Erythroblast (primary cell): ENCODE measurements around the gene ZG16B.

Experiments
- DNase-seq, 2 experiments: peaks; one replicate each; lab custom pipeline; 2025; lab: John Stamatoyannopoulos, UW
- GATA1 ChIP-seq: IDR thresholded peaks from 2 replicates; pipeline ENCODE4 v1.6.1; 2011; ENCODE audit warnings: low read depth, mild to moderate bottlenecking, control low read depth, low read length, moderate library complexity
- POLR2A ChIP-seq: IDR thresholded peaks from 2 replicates; pipeline ENCODE4 v1.6.1; 2011; ENCODE audit warnings: mild to moderate bottlenecking, low read length

The ZG16B gene

GRCh38 chr16:2852731-2853507 lies 22.8 kb downstream of the ZG16B start:
- TF ChIP-seq GATA1 (no peak), POLR2A (no peak)
- DNase-seq, result no peak

GRCh38 chr16:2853531-2854073 lies 23.5 kb downstream of the ZG16B start:
- DNase-seq, result no peak
- no peak for TF ChIP-seq GATA1

GRCh38 chr16:2854700-2855309 lies 24.7 kb downstream of the ZG16B start:
- TF ChIP-seq POLR2A, result no peak
- TF ChIP-seq GATA1, result no peak

GRCh38 chr16:2855536-2855935 lies 25.4 kb downstream of the ZG16B start:
- TF ChIP-seq POLR2A, result no peak
- no peak for TF ChIP-seq GATA1
- DNase-seq, result no peak

More at GRCh38 chr16:2854700-2855309, 24.7 kb downstream of the ZG16B start:
- DNase-seq, result peak; percentile 26 to 54

GRCh38 chr16:2856061-2856670 lies 26.1 kb downstream of the ZG16B start:
- DNase-seq, result peak in 1 of 2 experiments; percentile 37
- TF ChIP-seq GATA1, result no peak

GRCh38 chr16:2856686-2857450 lies 26.8 kb downstream of the ZG16B start:
- DNase-seq, result no peak
- TF ChIP-seq POLR2A (no peak), GATA1 (no peak)

- no peak for DNase-seq
- TF ChIP-seq POLR2A (no peak), GATA1 (no peak)
Observed at GRCh38 chr16:2857451-2858244, 27.5 kb downstream of the ZG16B start, which contains the start of gene PRSS22. PRSS22 (minus strand) TSS chr16:2858170; CDS start chr16:2858104, 66 bp downstream.

GRCh38 chr16:2858245-2859025 lies 28.3 kb downstream of the ZG16B start:
- no peak for DNase-seq
- TF ChIP-seq POLR2A, result no peak
- no peak for TF ChIP-seq GATA1

- no peak for TF ChIP-seq GATA1
- TF ChIP-seq POLR2A, result no peak
Observed at GRCh38 chr16:2859686-2860265, 29.7 kb downstream of the ZG16B start.

GRCh38 chr16:2860826-2861567 lies 30.9 kb downstream of the ZG16B start:
- peak in 1 of 2 experiments; percentile 29 for DNase-seq
- TF ChIP-seq POLR2A (no peak), GATA1 (no peak)

More at GRCh38 chr16:2859686-2860265, 29.7 kb downstream of the ZG16B start:
- DNase-seq, result no peak

- TF ChIP-seq POLR2A (no peak), GATA1 (no peak)
- DNase-seq, result no peak
Observed at GRCh38 chr16:2865651-2866050, 35.5 kb downstream of the ZG16B start.
